HG03378 (cell line): ENCODE results near the gene PRKCE.

Experiments
- ATAC-seq: cut with Tn5 transposase; IDR thresholded peaks from one replicate; pipeline ENCODE4 v1.9.1; 2021; ENCODE audit warnings: mild to moderate bottlenecking, moderate library complexity; ENCODE audit not compliant: unreplicated experiment

The PRKCE gene

GRCh38 chr2:45979065-45979464 lies 327.6 kb downstream of the PRKCE start:
- ATAC-seq = no peak

DNA sequence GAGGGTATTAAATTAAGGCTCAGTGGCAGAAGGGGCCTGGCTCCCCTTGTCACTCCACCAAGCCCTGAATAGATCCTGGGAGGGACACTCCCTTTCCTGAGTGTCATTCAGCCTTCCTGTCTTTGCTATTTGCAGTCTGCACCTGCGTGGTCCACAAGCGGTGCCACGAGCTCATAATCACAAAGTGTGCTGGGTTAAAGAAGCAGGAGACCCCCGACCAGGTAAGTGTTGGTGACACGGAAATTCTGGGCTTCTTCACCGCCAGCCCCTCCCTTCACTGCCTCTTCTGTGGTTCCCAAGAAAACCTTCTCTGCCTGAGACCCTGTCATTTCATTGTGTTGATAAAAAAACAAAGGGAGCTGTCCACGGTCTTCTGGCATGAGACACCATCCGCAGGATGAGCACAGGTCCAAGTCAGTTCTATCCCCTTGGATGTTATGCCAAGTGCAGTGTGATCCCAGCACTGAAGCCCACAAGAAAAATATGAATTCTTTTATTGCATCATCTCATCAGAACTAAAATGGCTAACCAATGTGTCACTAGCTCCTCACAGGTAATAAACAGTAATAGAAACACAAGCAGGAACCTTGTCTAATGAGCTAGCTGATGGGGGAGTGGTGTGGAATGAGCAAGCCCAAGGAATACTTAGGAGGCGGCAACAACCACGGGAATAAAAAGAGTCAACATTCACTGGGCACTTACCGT lies 328.8 kb downstream of the PRKCE start:
- no peak for ATAC-seq

DNA sequence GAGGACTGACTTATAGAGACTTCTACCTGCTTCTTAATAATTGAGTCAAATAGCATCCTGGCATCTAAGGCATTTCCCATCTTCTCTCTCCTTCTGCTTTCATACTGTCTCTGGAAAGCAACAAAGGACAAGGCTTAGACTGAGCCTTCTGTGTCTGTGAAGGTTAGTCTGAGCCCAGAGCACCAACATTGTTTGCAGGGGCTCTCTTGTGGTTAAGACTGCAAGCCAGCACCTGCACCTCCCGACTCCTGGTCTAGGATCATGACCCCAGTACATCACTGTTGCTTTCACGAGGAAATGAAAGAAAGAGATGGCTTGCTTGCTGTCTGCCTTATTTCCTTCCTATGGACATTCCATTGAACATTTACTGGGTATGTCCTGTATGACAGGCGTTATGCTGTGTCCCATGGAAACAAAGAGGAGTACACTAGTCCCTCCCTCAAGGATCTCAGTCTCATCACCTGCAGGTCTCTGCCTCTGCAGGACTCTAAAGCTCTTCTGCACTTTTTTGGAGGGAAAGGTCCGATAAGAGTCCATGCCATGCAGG lies 330.0 kb downstream of the PRKCE start:
- ATAC-seq = no peak

GRCh38 chr2:45982096-45982495 lies 330.6 kb downstream of the PRKCE start:
- ATAC-seq = no peak

DNA sequence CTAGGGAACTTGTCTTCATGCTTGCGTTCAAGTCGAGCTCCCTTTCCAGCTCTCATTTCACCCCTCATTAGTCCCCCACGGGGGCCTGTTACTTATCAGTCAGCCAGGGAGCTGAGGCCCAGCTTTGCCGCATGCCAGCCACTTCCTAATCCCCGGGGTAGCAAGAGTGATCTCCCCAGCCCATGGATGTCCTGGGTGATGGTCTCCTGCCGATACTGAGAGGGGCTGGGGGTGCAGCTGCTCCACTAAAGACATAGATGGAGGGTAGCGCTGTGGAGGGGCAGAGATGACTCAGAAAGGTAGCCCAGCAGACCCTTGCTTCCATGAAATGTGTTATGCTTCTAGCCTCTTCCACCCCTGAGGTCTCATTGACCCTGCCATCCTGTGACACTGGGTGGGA lies 331.7 kb downstream of the PRKCE start:
- no peak for ATAC-seq

DNA sequence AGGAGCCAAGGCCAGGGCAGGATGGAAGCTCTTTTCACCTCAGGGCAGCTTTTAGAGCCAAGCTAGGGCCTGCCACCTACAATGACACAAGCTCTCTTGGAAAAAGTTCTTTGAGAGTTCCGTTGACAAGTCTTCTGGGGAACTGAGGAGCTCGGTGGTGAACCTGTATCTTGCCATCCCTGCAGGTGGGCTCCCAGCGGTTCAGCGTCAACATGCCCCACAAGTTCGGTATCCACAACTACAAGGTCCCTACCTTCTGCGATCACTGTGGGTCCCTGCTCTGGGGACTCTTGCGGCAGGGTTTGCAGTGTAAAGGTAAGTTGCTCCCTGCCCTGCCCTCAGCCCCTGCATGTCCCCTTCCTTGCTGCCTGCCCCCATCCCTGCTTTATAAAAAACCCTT lies 332.9 kb downstream of the PRKCE start:
- no peak for ATAC-seq

DNA sequence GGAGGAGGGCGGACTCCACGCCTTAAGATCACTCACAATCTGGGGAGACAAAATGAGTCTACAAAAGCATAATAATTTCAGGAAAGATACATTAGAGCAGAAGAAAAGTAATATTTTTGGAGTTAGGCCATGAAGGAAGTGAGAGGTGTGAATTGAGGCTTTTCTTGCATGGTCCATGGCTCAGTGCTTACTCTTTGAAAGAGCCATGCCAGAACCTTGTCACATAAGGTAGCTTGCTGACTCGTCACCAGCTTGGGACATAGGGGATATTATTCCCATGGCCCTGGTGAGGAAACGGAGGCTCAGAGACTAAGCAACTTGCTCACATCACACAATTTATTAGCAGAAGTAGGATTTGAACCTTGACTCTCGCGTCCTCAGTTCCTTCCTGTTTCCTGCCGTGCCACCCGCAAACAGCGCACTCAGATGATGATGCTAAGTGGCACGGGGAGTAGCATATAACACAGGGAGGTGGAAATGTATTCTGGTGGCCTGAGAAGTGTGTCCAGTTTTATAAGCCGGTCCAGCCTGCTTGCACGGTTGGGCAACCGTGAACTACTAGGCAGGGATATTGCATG lies 333.5 kb downstream of the PRKCE start:
- ATAC-seq = no peak

DNA sequence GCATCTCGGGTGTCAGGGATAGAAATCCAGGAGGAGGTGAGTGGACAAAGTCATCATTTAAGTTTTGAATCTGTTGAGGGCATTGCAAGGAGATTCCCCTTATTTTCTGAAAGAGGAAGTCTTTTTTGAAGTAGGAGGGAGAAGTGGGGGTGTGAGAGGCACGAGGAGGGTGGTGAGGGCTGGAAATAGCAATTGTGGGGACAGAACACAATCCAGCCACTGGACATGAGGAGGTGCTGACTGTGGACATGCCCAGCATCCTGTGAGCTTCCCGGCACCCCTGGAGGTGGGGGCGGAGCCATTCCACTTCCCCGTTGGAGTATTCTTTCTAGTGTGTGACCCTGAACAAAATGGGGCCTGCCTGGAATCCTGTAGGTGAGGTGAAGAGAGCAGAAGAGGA lies 335.0 kb downstream of the PRKCE start:
- ATAC-seq = no peak

DNA sequence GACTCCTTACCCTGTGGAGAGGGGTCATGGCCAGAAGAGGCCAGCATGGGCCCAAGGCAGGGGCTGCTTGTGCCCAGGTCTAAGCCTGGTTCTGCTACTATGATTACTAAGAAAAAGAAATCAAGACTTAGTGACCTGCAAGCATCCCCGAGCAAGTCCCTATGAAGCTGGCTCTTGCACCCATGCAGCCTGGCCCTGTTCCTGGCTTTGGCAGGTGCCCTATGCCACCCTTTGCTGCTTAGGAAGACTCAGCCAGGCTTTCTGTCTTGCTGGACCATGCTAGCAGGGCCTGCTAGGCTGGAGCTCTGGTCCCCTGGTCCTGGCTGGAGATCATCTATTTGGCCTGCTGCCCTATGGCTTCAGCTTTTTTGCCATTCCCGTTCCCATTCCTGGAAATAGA lies 336.4 kb downstream of the PRKCE start:
- no peak for ATAC-seq

GRCh38 chr2:45988879-45989278 lies 337.4 kb downstream of the PRKCE start:
- no peak for ATAC-seq

GRCh38 chr2:45990131-45990530 lies 338.7 kb downstream of the PRKCE start:
- no peak for ATAC-seq

- no peak for ATAC-seq
Observed at GRCh38 chr2:45992021-45992740, 340.7 kb downstream of the PRKCE start.

- ATAC-seq = no peak
Observed at GRCh38 chr2:45992741-45993475, 341.4 kb downstream of the PRKCE start.

DNA sequence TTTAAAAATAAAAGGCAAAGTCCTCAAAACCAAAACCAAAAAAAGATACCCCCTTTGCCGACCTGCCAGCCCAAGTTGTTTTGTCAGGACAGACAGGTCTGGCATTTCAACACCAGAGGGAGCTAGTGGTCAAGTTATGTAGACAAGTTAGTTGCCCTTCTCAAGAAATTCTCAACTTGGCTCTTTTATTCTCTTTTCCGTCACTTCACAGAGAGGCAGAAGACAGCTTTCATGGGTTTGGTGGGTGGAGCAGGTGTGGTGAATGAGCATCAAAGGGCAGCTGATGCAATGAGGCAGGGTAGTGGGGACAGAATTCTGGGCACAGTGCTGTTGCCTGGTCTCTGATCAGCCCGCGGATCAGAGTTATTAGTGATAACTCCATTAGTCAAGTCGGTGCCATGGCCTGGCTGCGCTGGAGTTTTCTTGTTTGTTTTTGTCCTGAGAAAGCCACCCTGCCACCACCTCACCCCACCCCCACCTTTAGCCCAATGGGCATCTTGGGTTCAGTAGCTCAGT lies 342.1 kb downstream of the PRKCE start:
- ATAC-seq = no peak

DNA sequence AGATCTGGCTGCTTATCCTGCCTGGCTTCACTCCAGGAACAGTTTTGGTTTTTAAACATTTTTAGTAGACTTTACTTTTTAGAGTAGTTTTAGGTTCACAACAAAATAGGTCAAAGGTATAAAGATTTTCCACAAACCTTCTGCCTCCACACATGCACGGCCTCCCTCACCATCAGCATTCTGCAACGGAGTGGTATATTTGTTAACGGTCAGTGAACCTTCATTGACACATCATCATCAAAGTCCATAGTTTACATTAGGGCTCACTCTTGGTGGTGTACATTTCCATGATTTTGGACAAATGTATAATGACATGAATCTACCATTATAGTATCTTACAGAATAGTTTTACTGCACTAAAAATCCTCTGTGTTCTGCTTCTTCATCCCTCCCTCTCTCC lies 342.6 kb downstream of the PRKCE start:
- no peak for ATAC-seq

DNA sequence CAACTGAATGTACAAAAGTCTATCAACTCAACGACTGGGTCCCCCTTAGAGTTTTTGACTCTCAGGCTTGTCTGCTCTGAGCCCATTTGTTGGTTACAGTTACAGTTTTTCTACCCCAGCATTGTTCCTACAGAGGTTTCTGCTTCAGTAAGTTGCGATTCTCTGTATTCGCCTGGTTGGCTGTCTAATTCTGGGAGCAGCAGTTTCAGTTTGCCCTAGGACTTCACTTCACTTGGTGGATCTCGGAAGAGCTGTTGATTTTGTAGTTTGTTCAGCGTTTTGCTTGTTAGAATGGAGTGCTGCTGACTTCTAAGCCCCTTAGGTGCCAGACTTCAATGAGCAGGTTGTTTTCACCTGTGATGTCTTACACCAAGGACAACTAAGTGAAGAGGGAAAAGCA lies 349.2 kb downstream of the PRKCE start:
- ATAC-seq = no peak

DNA sequence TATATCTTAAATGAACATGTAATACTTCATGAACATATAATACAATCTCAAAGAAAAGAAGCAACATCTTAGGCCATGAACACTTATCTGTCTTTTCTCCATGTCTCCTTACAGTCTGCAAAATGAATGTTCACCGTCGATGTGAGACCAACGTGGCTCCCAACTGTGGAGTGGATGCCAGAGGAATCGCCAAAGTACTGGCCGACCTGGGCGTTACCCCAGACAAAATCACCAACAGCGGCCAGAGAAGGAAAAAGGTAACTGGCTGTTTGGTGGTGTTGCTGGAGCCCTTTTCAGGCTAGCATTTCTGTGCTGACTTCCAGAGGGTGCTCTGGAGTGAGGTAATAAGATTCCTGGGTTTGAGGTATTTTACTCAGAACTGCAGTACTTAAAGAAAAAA lies 349.8 kb downstream of the PRKCE start:
- ATAC-seq = no peak

DNA sequence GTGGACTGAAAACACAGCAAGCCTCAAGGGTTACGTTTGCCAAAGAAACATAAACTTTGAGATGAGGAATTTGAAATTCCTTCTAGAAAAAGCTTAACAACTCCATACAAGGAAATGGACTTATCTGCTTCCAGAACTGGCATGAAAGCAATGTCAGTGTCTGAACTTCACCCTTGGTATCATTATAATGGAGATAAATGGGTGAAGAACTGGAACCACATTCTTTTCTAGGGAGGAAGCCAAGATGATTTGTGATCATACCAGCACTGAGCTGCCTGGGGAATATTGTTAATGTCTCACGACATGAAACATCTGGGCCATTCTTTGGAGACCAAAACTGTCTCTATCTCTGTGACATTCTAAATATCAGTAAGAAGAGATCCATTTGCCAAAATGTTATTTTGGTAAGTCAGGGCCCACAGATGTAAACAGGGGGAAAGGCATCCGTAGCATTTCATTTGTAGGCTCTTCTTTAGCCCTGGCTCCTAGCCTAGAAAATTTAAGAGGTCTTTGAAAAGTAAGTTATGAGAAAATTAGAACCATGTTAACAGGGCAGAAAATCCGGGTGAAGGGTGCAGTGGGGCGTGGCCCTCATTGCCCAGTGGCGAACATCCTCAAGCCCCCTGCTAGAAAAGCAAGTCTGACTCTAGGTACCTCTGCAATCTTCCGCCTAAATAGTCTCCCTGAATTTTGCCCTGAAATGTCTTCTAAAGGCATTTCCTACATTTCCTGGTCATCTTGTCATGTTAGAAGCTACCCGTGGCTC lies 350.4 kb downstream of the PRKCE start:
- ATAC-seq = no peak

DNA sequence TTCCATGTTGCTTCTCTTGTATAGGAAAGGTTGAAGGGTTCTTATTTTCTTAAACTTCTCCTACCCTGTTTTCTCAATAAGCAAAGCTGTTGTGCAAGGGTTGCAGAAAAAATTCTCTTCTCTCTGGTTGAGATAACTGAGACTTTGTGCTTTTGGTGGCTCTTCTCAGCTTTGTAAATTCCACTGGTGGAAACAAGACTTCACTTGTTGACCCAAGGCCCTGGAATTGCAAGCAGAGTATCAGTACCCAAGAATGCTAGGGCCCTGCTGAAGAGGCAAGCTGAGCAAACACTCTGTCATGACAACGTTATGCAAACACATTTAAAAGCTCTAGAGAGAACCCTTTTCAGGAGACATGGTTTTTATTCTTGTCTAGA lies 351.0 kb downstream of the PRKCE start:
- no peak for ATAC-seq

DNA sequence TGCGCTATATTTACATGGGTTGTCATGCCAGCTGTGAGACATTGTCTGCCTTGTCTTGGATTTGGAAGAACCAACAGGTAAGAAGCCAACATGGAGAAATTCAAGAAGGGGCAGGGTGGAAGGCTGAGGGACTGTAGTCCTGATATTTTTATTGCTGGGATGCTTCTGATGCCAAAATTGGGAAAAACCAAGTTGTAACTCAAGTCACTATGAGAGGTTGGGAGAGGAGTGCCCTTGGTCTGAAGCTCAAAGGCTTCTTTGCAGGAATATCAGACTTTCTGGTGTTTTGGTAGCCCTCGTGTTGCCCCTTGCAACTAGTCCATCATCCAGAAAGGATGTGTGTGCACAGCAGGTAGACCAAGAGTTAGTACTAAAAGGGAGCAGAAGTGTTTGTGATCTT lies 351.5 kb downstream of the PRKCE start:
- no peak for ATAC-seq
